Nephron (organoid): ENCODE measurements around the gene NTM.

Experiments used
- H3K27ac Mint-ChIP-seq, 3 experiments: 2 replicates each; pipeline ENCODE4 v1.8.0; 2020; ENCODE audit warnings: mixed read lengths in 3 of 3, mild to moderate bottlenecking in 2 of 3, moderate library complexity in 1 of 3
- H3K27me3 Mint-ChIP-seq: 2 replicates; pipeline ENCODE4 v1.8.0; 2021; ENCODE audit warnings: low read depth, mild to moderate bottlenecking, moderate library complexity, mixed read lengths
- H3K36me3 Mint-ChIP-seq: 2 replicates; pipeline ENCODE4 v1.8.0; 2020; ENCODE audit warnings: low read depth, mixed read lengths
- H3K4me1 Mint-ChIP-seq: 2 replicates; pipeline ENCODE4 v1.8.0; 2020; ENCODE audit warnings: mixed read lengths
- H3K4me3 Mint-ChIP-seq, 3 experiments: 2 replicates each; pipeline ENCODE4 v1.8.0; 2020; ENCODE audit warnings: mild to moderate bottlenecking in 3 of 3, mixed read lengths in 3 of 3, moderate library complexity in 2 of 3
- H3K9me3 Mint-ChIP-seq: 2 replicates; pipeline ENCODE4 v1.8.0; 2020; ENCODE audit warnings: mixed read lengths
- CTCF ChIP-seq, 3 experiments: fragments of 200-600 bp; sonication (generic); IDR thresholded peaks; one replicate each; pipeline ENCODE4 v1.5.0; 2021; ENCODE audit warnings: antibody characterized with exemption in 3 of 3; ENCODE audit not compliant: unreplicated experiment in 3 of 3

The NTM gene

GRCh38 chr11:132244846-132245245, 874.4 kb downstream of the NTM start:
- no peak for TF ChIP-seq CTCF (IDR thresholded peaks at IDR 0.05; ENCODE audit: unreplicated experiment in 3 of 3)
- Mint-ChIP-seq H3K9me3 (peaks cover under 1% of the 10 kb centered on the region), H3K27me3 (peaks cover 6% of the 10 kb centered on the region), H3K27ac (peak overlapping the region; percentile 38 to 71 (median 38)), H3K4me3 (no peak overlapping the region), H3K4me1 (peaks cover 19% of the 10 kb centered on the region), H3K36me3 (no peaks in the 10 kb centered on the region)

GRCh38 chr11:132245403-132246385, 875.3 kb downstream of the NTM start:
- Mint-ChIP-seq H3K4me1 (peaks cover 19% of the 10 kb centered on the region), H3K4me3 (no peak overlapping the region), H3K36me3 (no peaks in the 10 kb centered on the region), H3K9me3 (peaks cover 5% of the 10 kb centered on the region), H3K27ac (peak overlapping the region; percentile 38 to 71 (median 38)), H3K27me3 (peaks cover 6% of the 10 kb centered on the region)
- no peak for TF ChIP-seq CTCF (IDR thresholded peaks at IDR 0.05; ENCODE audit: unreplicated experiment in 3 of 3)

- peaks cover 5% of the 10 kb centered on the region for H3K9me3 Mint-ChIP-seq
- TF ChIP-seq CTCF (IDR thresholded peaks at IDR 0.05; ENCODE audit: unreplicated experiment in 3 of 3) = no peak
- peaks cover 19% of the 10 kb centered on the region for H3K4me1 Mint-ChIP-seq
- no peak overlapping the region for H3K27ac Mint-ChIP-seq
- no peak overlapping the region for H3K4me3 Mint-ChIP-seq
- peaks cover 6% of the 10 kb centered on the region for H3K27me3 Mint-ChIP-seq
- H3K36me3 Mint-ChIP-seq = no peaks in the 10 kb centered on the region
Measured at GRCh38 chr11:132248580-132248979, 878.2 kb downstream of the NTM start.

DNA sequence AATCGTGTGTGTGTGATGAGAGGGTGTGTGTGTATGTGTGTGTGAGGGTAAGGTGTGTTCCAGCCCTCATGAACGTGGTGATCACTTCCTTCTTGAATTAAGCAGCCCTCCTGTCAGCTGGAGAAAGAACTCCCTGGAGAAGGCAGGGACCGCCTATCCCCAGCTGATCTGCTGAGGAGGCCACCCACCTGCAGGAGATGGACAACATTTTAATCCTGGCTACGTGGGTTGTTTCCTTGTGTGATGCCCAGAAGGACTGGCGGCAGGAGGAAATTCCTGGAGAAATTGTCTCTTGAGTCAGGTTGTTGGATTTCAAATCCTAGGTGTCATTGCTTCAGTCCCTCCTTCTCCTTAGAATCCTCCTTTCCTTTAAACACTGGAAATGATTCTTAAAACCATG, 878.8 kb downstream of the NTM start:
- no peak for TF ChIP-seq CTCF (IDR thresholded peaks at IDR 0.05; ENCODE audit: unreplicated experiment in 3 of 3)
- Mint-ChIP-seq H3K4me3 (no peak overlapping the region), H3K27me3 (peaks cover 6% of the 10 kb centered on the region), H3K4me1 (peaks cover 19% of the 10 kb centered on the region), H3K9me3 (peaks cover 5% of the 10 kb centered on the region), H3K27ac (no peak overlapping the region), H3K36me3 (no peaks in the 10 kb centered on the region)

GRCh38 chr11:132251061-132251460, 880.6 kb downstream of the NTM start:
- Mint-ChIP-seq H3K27ac (no peak overlapping the region), H3K9me3 (peaks cover 5% of the 10 kb centered on the region), H3K36me3 (no peaks in the 10 kb centered on the region), H3K27me3 (peaks cover 6% of the 10 kb centered on the region), H3K4me1 (peaks cover 8% of the 10 kb centered on the region), H3K4me3 (no peak overlapping the region)
- TF ChIP-seq CTCF (IDR thresholded peaks at IDR 0.05; ENCODE audit: unreplicated experiment in 3 of 3) = no peak
